ENCODE measurements around the gene RNF141.

The RNF141 gene

DNA sequence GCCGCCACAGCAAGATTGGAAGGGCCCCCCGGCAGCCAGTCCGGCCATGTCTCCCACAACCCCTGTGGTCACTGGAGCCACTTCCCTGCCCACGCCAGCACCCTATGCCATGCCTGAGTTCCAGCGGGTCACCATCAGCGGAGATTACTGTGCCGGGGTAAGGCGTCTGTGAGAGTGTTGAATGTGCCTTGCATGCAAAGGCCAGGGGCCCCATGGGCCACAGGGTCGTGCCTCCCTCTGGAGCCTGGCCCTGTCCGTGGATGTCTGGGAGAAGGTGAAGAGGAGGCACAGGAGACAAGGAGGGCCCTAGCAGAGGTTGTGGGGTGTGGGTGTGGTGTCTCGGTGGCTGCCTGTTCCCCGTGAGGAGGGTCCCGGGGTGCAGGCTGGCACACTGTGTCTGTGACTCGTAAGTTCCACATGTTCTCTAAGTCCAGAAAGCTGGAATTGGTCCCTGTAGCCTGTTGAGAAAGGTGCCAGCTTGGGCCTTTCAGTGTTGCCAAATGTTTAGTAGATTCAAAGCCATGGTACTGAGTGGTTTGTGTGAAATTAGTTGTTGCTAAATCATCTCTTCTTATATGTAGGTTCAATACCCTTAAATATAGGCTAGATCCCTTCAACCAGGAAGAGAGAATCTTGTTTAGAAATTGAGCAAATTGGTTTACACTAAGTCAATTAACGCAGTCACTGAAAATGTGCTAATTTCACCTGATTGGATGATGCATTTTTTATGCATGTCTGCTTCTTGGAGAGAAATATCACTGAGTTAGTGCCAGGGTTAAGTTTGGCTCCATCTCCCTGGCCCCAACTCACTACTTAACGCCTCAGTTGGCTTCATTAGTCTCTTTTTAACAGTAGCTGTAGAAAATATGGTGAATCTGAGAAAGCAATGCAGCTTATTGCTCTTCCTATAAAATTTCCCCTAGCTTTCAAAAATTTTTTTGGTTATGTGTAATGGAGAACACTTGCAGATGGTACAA, 62.1 kb downstream of the RNF141 start:
- no peak for DNase-seq

DNA sequence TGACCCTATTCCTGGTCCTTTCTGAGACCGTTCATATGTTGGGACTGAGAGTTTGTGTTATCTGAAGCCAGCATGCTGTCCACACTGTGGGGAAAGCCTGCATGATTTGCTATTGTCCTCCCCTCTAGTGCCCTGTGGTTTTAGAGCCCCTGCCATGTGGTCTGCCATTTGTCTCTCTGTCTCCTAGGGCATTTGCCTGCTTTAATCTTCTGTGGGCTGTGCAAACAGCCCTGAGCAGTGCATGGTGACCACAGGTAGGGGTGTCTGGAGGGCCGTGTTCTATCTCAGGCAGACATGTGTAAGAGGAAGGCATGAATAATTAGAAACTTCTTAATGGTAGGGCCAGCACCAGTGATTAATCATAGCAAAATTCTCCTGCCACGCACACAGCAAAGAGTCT, 62.9 kb downstream of the RNF141 start:
- DNase-seq: no peak

DNA sequence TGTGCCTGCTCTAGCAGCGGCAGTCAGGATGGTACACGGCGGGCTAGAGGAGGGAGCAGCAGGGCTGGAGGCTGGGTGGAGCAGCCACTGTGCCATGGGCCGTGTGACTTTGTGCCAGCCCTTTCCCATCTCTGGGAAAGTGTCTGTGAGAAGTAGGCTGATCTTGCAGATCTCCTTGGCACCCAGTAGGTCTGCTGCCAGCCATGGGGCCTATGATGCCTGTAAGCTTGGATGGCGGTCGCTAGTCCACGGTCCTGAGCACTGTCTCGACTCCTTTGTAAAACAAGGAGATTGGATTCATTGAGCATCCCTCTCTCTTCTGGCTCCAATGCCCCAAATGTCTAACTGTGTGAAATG, 63.3 kb downstream of the RNF141 start:
- no peak for DNase-seq

DNA sequence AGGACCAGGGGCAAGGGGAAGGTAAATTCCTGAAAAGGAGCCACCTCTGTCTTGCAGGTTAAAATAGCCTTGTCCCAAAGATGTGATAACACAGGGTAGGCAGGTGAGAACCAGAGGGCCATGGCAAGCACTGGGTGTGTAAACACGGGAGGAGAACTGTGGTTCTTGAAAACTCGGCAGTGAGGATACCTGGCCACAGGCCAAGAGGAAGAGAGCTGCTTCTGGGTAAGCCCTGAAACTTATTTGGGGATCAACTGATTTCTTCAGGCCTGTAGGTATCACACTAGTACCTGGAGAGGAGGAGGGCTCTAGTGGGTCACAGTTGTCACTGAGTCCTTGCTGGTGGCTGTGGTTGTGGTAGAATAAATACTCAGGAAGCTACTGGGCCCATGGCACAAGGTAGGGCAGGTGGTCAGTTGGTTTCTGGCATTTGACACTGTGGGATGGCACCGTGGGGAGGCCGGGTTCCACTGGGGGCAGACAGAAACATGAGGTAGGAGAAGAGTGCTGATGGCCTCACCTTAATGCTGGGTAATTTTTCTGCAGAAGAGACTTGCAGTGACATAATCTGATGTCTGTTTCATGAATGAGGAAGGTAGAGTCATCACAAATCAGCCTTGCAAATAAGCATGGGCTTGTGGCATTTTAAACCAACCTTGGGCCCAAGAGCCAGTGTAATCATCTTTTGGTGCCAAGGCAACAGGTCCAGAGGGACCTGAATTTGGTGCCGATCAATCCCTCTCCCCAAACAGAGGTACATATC, 63.9 kb downstream of the RNF141 start:
- no peak for DNase-seq

DNA sequence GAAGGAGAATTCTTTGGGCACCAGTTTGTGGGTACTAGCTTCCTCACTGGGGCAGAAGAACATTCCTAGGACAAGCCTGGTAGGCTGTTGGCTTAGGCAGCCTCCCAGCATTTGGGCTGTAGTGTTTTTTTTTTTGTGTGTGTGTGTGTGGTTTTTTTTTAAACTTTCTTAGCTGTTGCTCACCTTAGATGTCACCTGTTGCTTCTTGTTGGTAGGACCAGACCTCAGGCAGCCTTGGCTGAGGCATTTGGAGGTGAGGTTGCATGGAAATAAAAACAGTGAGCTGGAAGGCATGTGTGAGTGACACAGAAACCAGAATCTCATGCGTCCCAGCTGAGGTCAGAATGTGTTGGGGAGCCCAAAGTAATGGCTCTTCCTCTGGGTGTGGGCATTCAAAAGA, 64.6 kb downstream of the RNF141 start:
- DNase-seq: no peak

DNA sequence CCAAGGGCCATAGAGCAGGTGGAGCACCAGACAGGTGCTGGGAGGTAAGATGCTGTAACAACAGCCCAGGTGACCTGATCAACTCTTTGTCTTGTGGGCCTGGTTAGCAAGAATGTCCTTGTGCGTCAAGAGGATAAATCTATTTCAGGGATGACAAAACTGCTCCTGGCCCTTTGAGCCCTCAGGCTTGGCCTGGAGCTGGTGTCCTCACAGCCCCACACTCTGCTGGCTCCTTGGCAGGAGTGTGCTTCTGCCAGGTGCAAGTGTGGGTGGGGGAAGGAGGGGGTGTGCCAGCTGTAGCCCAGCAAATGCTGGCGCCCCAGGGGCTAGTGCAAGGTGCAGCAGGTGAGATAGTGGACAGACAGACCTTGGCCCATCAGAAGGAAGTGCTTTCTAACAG, 66.4 kb downstream of the RNF141 start:
- no peak for DNase-seq

DNA sequence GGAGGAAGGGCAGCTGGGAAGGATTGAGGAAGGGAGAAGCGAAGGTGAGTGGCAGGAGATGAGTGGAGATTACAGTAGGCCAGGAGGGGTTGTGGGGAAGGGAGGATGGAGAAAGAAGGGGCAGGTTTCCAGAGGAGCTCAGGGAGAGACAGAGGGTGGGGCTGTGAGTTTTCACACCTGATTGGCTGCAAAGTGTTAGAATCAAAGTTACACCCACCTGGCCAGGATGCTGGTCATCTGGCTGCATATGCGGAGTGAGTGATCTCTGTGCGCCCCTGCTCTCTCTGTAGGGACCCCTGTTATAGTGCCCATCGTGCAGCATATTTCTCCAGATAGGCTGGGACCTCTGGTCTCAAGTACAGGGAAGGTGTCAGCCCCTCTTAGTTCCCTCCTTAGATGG, 67.6 kb downstream of the RNF141 start:
- DNase-seq: no peak

DNA sequence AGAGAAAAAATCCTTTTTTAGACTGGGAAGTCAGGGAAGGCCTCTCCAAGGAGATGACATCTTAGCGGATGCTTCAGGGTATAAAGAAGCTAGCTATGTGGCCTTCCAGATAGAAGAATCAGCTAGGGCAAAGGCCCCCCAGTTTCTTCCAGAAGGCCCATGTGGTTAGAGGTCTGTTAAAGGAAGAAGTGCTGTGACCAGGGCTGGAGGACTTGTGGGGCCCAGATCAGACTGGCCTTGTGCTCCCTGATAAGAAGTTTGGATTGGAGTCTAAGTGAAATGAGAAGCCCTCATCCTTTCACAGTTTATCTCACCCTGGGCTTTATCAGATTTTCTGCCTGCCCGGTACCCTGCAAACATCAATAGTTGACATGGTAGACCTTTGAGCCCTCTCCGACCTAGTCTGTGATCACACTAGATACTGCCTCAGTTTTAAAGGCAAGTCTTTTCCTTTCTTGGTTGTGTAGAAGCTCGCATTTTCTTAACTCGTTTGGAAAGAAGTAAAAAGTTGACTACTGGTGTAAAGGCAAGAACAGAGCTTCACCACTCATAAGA, 78.2 kb downstream of the RNF141 start:
- DNase-seq: no peak

All from activated naive CD4-positive, alpha-beta T cell treated with Interleukin-2 at 50 U/mL for 16 hours (primary cell).